ENCODE measurements around the gene SLC48A1. TPM values are rescaled to one million over a fixed set of nuclear protein-coding genes. Genes with fewer than 3 reads are reported as not detected.

SLC48A1 gene
- polyA plus RNA-seq, 4 donors = 5.1 to 12.1 (median 7.5) TPM

DNA sequence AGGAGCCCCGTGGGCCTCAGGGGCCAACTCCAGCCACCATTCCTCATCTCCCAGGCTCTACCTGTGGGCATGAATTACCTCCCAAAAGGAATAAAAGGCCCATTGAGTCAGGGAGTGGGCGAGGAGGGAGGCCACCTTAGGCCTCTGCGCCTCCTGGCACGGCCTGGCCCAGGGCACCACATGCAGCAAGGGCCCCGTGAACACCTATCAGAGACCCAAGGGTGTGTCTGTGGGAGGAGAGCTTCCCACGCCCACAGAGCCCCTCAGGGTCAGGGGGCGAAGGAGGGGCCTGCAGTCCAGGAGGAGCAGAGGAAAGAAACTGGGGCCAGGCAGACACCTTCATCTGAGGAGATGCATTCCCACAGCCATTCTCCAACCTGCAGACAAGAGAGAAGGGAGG, 26.5 kb upstream of the SLC48A1 start:
- no peak for DNase-seq
- no peak for FAIRE-seq
- H3K4me1 ChIP-seq (ENCODE audit: control insufficient read depth in 3 of 3, insufficient read depth in 2 of 3, low read depth in 1 of 3, low read length in 2 of 3) = peaks cover 0 to 7% (median 0%) of the 10 kb centered on the region in 3 donors
- no peaks in the 10 kb centered on the region for H3K27me3 ChIP-seq (ENCODE audit: control insufficient read depth in 3 of 3, insufficient read depth in 3 of 3, low read length in 3 of 3)
- H3K4me3 ChIP-seq (ENCODE audit: low read depth in 1 of 3, low read length in 3 of 3) = no peak overlapping the region
- no peaks in the 10 kb centered on the region for H3K9me3 ChIP-seq (ENCODE audit: control insufficient read depth in 2 of 2, insufficient read depth in 1 of 2, low read depth in 1 of 2, low read length in 1 of 2)
- 55 to 76% (median 58%) methylated on average over 7 of the region's 7 CpGs for WGBS, 3 donors
- H3K27ac ChIP-seq (ENCODE audit: low read depth in 1 of 3, low read length in 2 of 3) = no peak overlapping the region
- H3K36me3 ChIP-seq (ENCODE audit: control insufficient read depth in 3 of 3, insufficient read depth in 2 of 3, low read depth in 1 of 3, low read length in 3 of 3) = peaks cover 0 to 15% (median 0%) of the 10 kb centered on the region in 3 donors

DNA sequence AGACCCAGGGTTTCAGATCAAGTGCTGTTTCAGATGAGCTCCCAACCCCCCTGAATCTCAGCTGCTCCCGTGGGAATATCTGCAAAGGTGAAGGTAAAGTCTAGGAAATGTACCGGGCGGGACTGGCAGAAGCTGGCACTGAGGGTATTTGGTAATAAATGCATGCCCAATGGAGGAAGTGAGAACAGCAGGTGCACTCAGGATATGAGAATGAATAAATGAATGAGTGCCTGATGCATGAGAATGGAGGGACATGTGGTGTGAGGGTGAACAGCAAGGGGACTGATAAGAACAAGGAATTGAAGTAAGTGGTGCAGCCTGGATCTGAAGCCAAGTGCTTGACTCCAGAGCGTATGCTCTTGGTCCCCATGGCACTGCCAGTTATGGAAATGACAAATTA, 25.9 kb upstream of the SLC48A1 start:
- WGBS, 3 donors = 27 to 66% (median 50%) methylated on average over 4 of the region's 4 CpGs
- peaks cover 0 to 15% (median 0%) of the 10 kb centered on the region in 3 donors for H3K36me3 ChIP-seq (ENCODE audit: control insufficient read depth in 3 of 3, insufficient read depth in 2 of 3, low read depth in 1 of 3, low read length in 3 of 3)
- H3K27me3 ChIP-seq (ENCODE audit: control insufficient read depth in 3 of 3, insufficient read depth in 3 of 3, low read length in 3 of 3) = no peaks in the 10 kb centered on the region
- FAIRE-seq (no peak), DNase-seq (no peak)
- H3K27ac ChIP-seq (ENCODE audit: low read depth in 1 of 3, low read length in 2 of 3) = no peak overlapping the region
- H3K4me3 ChIP-seq (ENCODE audit: low read depth in 1 of 3, low read length in 3 of 3) = no peak overlapping the region
- no peaks in the 10 kb centered on the region for H3K9me3 ChIP-seq (ENCODE audit: control insufficient read depth in 2 of 2, insufficient read depth in 1 of 2, low read depth in 1 of 2, low read length in 1 of 2)
- H3K4me1 ChIP-seq (ENCODE audit: control insufficient read depth in 3 of 3, insufficient read depth in 2 of 3, low read depth in 1 of 3, low read length in 2 of 3) = peaks cover 0 to 7% (median 0%) of the 10 kb centered on the region in 3 donors

GRCh38 chr12:47747596-47748506, 25.2 kb upstream of the SLC48A1 start:
- Histone ChIP-seq H3K4me1 (ENCODE audit: control insufficient read depth in 3 of 3, insufficient read depth in 2 of 3, low read depth in 1 of 3, low read length in 2 of 3) (peaks cover 0 to 7% (median 0%) of the 10 kb centered on the region in 3 donors), H3K27me3 (ENCODE audit: control insufficient read depth in 3 of 3, insufficient read depth in 3 of 3, low read length in 3 of 3) (no peaks in the 10 kb centered on the region), H3K27ac (ENCODE audit: low read depth in 1 of 3, low read length in 2 of 3) (no peak overlapping the region), H3K36me3 (ENCODE audit: control insufficient read depth in 3 of 3, insufficient read depth in 2 of 3, low read depth in 1 of 3, low read length in 3 of 3) (peaks cover 0 to 15% (median 0%) of the 10 kb centered on the region in 3 donors), H3K9me3 (ENCODE audit: control insufficient read depth in 2 of 2, insufficient read depth in 1 of 2, low read depth in 1 of 2, low read length in 1 of 2) (no peaks in the 10 kb centered on the region), H3K4me3 (ENCODE audit: low read depth in 1 of 3, low read length in 3 of 3) (no peak overlapping the region)
- WGBS, 3 donors = 92 to 96% (median 94%) methylated on average over 14 of the region's 14 CpGs
- DNase-seq (no peak), FAIRE-seq (no peak)

DNA sequence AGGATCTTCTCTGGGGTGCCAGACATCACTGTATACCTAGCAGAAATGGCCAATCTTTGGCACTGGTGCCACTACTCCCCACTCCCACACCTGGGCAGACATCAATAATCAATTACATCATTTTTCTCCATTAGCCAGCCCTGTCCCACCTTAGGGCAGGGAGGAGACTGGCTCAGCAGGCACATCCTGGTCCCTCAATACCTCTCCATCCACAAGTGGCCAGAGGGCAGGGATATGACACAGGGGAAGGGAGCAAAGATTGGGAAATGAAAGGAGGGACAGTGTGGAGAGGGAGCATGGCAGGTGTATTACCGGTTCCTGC, 24.6 kb upstream of the SLC48A1 start:
- 86 to 100% (median 95%) methylated on average over 1 of the region's 1 CpG for WGBS, 3 donors
- H3K36me3 ChIP-seq (ENCODE audit: control insufficient read depth in 3 of 3, insufficient read depth in 2 of 3, low read depth in 1 of 3, low read length in 3 of 3) = peaks cover 0 to 15% (median 0%) of the 10 kb centered on the region in 3 donors
- no peaks in the 10 kb centered on the region for H3K27me3 ChIP-seq (ENCODE audit: control insufficient read depth in 3 of 3, insufficient read depth in 3 of 3, low read length in 3 of 3)
- no peak overlapping the region for H3K4me3 ChIP-seq (ENCODE audit: low read depth in 1 of 3, low read length in 3 of 3)
- DNase-seq = no peak
- H3K4me1 ChIP-seq (ENCODE audit: control insufficient read depth in 3 of 3, insufficient read depth in 2 of 3, low read depth in 1 of 3, low read length in 2 of 3) = peaks cover 0 to 7% (median 4%) of the 10 kb centered on the region in 3 donors
- FAIRE-seq = no peak
- H3K9me3 ChIP-seq (ENCODE audit: control insufficient read depth in 2 of 2, insufficient read depth in 1 of 2, low read depth in 1 of 2, low read length in 1 of 2) = no peaks in the 10 kb centered on the region
- no peak overlapping the region for H3K27ac ChIP-seq (ENCODE audit: low read depth in 1 of 3, low read length in 2 of 3)

- FAIRE-seq = no peak
- 87 to 94% (median 93%) methylated on average over 3 of the region's 3 CpGs for WGBS, 3 donors
- peaks cover 0 to 15% (median 0%) of the 10 kb centered on the region in 3 donors for H3K36me3 ChIP-seq (ENCODE audit: control insufficient read depth in 3 of 3, insufficient read depth in 2 of 3, low read depth in 1 of 3, low read length in 3 of 3)
These were observed 24.1 kb upstream of the SLC48A1 start for GRCh38 chr12:47748899-47749298.

DNA sequence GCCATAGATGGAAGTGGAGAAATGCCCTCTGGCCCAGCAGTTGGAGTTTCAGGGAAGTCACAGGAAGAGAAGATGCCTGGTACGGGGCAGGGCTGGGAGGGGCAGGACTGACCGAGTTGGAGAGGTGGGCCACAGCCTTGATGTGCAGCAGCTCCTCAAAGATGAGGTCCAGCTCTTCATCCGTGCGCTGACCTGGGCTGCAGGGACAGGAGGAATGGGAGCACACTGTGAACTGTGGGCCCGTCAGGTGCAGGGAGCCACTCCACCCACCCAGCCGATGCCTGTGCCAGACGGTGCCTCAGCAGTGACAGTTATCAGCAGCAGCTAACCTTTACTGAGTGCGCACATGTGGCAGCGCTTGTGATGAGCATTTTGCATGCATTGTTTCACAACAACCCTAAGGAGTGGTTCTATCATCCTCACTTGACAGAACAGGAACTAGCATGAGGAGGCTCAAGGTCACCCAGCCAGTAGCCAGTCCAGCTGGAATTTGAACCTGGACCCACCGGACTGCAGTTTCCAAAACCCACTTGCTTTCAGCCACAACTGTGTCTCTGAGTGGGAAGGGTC, 22.7 kb upstream of the SLC48A1 start:
- Histone ChIP-seq H3K4me3 (ENCODE audit: low read depth in 1 of 3, low read length in 3 of 3) (no peak overlapping the region), H3K4me1 (ENCODE audit: control insufficient read depth in 3 of 3, insufficient read depth in 2 of 3, low read depth in 1 of 3, low read length in 2 of 3) (peaks cover 0 to 8% (median 7%) of the 10 kb centered on the region in 3 donors), H3K27ac (ENCODE audit: low read depth in 1 of 3, low read length in 2 of 3) (no peak overlapping the region), H3K9me3 (ENCODE audit: control insufficient read depth in 2 of 2, insufficient read depth in 1 of 2, low read depth in 1 of 2, low read length in 1 of 2) (no peaks in the 10 kb centered on the region), H3K36me3 (ENCODE audit: control insufficient read depth in 3 of 3, insufficient read depth in 2 of 3, low read depth in 1 of 3, low read length in 3 of 3) (peaks cover 0 to 18% (median 0%) of the 10 kb centered on the region in 3 donors), H3K27me3 (ENCODE audit: control insufficient read depth in 3 of 3, insufficient read depth in 3 of 3, low read length in 3 of 3) (no peaks in the 10 kb centered on the region)
- DNase-seq (no peak), FAIRE-seq (no peak)
- WGBS, 3 donors = 39 to 76% (median 40%) methylated on average over 10 of the region's 10 CpGs

More at GRCh38 chr12:47748899-47749298, 24.1 kb upstream of the SLC48A1 start:
- Histone ChIP-seq H3K4me1 (ENCODE audit: control insufficient read depth in 3 of 3, insufficient read depth in 2 of 3, low read depth in 1 of 3, low read length in 2 of 3) (peaks cover 0 to 7% (median 5%) of the 10 kb centered on the region in 3 donors), H3K9me3 (ENCODE audit: control insufficient read depth in 2 of 2, insufficient read depth in 1 of 2, low read depth in 1 of 2, low read length in 1 of 2) (no peaks in the 10 kb centered on the region), H3K27ac (ENCODE audit: low read depth in 1 of 3, low read length in 2 of 3) (no peak overlapping the region), H3K4me3 (ENCODE audit: low read depth in 1 of 3, low read length in 3 of 3) (no peak overlapping the region), H3K27me3 (ENCODE audit: control insufficient read depth in 3 of 3, insufficient read depth in 3 of 3, low read length in 3 of 3) (no peaks in the 10 kb centered on the region)
- no peak for DNase-seq

DNA sequence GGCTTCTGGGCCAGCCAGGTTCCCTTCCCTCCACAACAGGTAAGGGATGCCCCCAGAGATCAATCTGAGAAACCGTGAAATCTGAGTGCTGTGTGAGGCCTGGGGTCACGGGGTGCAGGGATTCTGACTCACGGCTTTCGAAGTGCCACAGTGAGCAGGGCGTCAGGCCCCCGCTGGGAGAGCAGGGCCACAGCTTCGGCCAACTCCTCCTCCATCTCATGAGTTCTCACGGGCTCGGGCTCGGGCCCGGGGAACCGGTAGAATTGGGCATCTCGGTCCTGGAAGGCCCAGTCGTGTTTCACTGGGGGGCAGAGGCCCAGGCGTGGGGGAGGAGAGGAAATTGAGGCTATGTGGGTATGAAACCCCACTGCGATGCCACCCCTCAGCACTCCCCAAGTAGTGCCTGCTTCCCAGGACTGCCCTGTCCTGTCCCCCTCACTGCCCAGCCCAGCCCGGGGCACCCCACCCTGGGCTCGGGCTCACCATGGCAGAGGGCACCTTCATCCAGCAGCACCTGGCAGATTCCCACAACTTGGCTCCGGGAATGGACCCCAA, 22.0 kb upstream of the SLC48A1 start:
- no peak for DNase-seq
- no peak for FAIRE-seq
- H3K4me1 ChIP-seq (ENCODE audit: control insufficient read depth in 3 of 3, insufficient read depth in 2 of 3, low read depth in 1 of 3, low read length in 2 of 3) = peaks cover 0 to 8% (median 7%) of the 10 kb centered on the region in 3 donors
- no peak overlapping the region for H3K4me3 ChIP-seq (ENCODE audit: low read depth in 1 of 3, low read length in 3 of 3)
- H3K27me3 ChIP-seq (ENCODE audit: control insufficient read depth in 3 of 3, insufficient read depth in 3 of 3, low read length in 3 of 3) = no peaks in the 10 kb centered on the region
- H3K36me3 ChIP-seq (ENCODE audit: control insufficient read depth in 3 of 3, insufficient read depth in 2 of 3, low read depth in 1 of 3, low read length in 3 of 3) = peaks cover 0 to 18% (median 0%) of the 10 kb centered on the region in 3 donors
- H3K27ac ChIP-seq (ENCODE audit: low read depth in 1 of 3, low read length in 2 of 3) = no peak overlapping the region
- H3K9me3 ChIP-seq (ENCODE audit: control insufficient read depth in 2 of 2, insufficient read depth in 1 of 2, low read depth in 1 of 2, low read length in 1 of 2) = no peaks in the 10 kb centered on the region
- 83 to 88% (median 84%) methylated on average over 18 to 19 of the region's 19 CpGs for WGBS, 3 donors

DNA sequence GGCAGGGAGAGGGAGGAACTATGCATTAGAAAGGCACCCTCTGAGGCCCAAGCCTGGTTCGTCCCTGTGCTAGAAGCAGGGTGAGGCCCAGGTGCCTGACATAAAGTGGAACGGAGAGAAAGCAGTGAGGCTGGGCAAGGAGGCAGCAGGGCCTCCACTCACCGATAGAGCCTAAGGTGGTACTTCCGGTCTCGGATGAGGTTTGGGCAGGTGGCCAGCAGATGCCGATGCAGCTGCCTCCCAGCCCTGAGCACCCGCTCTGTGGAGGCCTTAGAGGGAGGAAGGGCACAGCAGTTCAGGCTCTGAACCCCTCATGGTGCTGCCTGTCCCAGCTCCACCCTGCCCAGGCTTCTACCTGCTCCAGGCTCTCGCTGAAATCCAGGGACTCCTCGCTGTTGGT, 21.5 kb upstream of the SLC48A1 start:
- FAIRE-seq = no peak
- no peak overlapping the region for H3K4me3 ChIP-seq (ENCODE audit: low read depth in 1 of 3, low read length in 3 of 3)
- peaks cover 3 to 8% (median 3%) of the 10 kb centered on the region in 3 donors for H3K4me1 ChIP-seq (ENCODE audit: control insufficient read depth in 3 of 3, insufficient read depth in 2 of 3, low read depth in 1 of 3, low read length in 2 of 3)
- H3K27ac ChIP-seq (ENCODE audit: low read depth in 1 of 3, low read length in 2 of 3) = no peak overlapping the region
- no peaks in the 10 kb centered on the region for H3K27me3 ChIP-seq (ENCODE audit: control insufficient read depth in 3 of 3, insufficient read depth in 3 of 3, low read length in 3 of 3)
- H3K9me3 ChIP-seq (ENCODE audit: control insufficient read depth in 2 of 2, insufficient read depth in 1 of 2, low read depth in 1 of 2, low read length in 1 of 2) = no peaks in the 10 kb centered on the region
- no peak for DNase-seq
- peaks cover 0 to 14% (median 0%) of the 10 kb centered on the region in 3 donors for H3K36me3 ChIP-seq (ENCODE audit: control insufficient read depth in 3 of 3, insufficient read depth in 2 of 3, low read depth in 1 of 3, low read length in 3 of 3)
- WGBS, 3 donors = 66 to 82% (median 69%) methylated on average over 9 of the region's 9 CpGs
